Prostate gland (tissue), 2 donors: ENCODE results near the gene LINC00305. TPM values are rescaled to one million over a fixed set of nuclear protein-coding genes. Genes with fewer than 3 reads are reported as not detected.

Experiments used
- DNase-seq: peaks from one replicate; pipeline ENCODE4 v3.0.0-alpha.2; 2019; ENCODE audit warnings: low spot score
- H3K27ac ChIP-seq, 2 donors: fragments of 200-600 bp; sonication (generic); 2 replicates each; pipeline ENCODE4 v1.5.1; 2017 to 2019
- H3K27me3 ChIP-seq: fragments of 200-600 bp; sonication (generic); replicated peaks from 2 replicates; pipeline ENCODE4 v1.5.1; 2019; ENCODE audit not compliant: insufficient read depth
- H3K36me3 ChIP-seq, 2 donors: fragments of 200-600 bp; sonication (generic); 1 replicate in 1 of 2; 2 replicates in 1 of 2; pipeline versions ENCODE4 v1.5.1 to v1.8.1; 2017 to 2019
- H3K4me1 ChIP-seq: fragments of 200-600 bp; sonication (generic); replicated peaks from 2 replicates; pipeline ENCODE4 v1.5.1; 2019
- H3K4me3 ChIP-seq, 2 donors: fragments of 200-600 bp; sonication (generic); 2 replicates each; pipeline ENCODE4 v1.5.1; 2017 to 2019
- H3K9me3 ChIP-seq: fragments of 200-600 bp; sonication (generic); 2 replicates; pipeline ENCODE4 v1.5.1; 2017
- POLR2A ChIP-seq: fragments of 450-650 bp; IDR thresholded peaks from one replicate; pipeline ENCODE4 v1.6.1; 2016; ENCODE audit warnings: antibody characterized with exemption, mild to moderate bottlenecking
- POLR2AphosphoS5 ChIP-seq: sonication (generic); formaldehyde crosslinking; IDR thresholded peaks from one replicate; pipeline ENCODE4 v1.6.1; 2017; ENCODE audit warnings: antibody characterized with exemption
- WGBS: methylation state at CpG from one replicate; pipeline ENCODE4 v1.1.5; 2018; 5-methylcytosine and 5-hydroxymethylcytosine counted together
- intact Hi-C: fragments of 100-400 bp; cut with DNase I; formaldehyde crosslinking; loops from one replicate; pipeline ENCODE4 v1.14.2; 2022
- total RNA-seq, 2 donors: library from RNA; depleted of rRNA; stranded (reverse); fragments of >200 nt; gene quantifications; one replicate each; pipeline ENCODE4 v1.1.0, GENCODE V29; 2016
- TF ChIP-seq, protein P1 (sequence below), 4 experiments: fragments of 200-600 bp in 2 of 4; fragments of 450-650 bp in 2 of 4; sonication (generic) in 2 of 4; IDR thresholded peaks; 1 replicate in 3 of 4; 2 replicates in 1 of 4; pipeline ENCODE4 v1.5.1; 2016 to 2019; ENCODE audit warnings: antibody characterized with exemption in 4 of 4, mild to moderate bottlenecking in 2 of 4, moderate library complexity in 2 of 4

Gene LINC00305
- total RNA-seq, 2 donors from 2014 or later, result not detected

DNA sequence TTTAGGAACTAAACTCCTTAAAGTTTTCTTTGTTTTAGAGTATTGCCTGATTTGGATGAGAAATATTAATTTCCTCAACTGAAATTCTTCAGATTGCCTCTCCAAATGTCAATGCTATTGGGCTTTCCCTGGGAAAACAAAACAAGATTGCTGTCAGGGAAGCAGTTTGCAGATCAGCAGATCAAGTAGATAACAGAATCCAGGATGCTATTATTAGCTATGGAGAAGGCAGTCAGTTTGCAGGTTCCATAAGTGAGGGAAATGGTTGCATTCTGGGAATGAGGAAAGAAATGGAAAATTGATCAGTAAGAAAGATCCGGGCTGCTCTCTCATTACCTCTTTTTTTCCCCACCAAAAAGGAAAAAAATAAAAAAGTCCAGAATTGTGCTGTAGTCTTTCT, 11.0 kb downstream of the LINC00305 start:
- intact Hi-C loops, result no loop called here
- Histone ChIP-seq H3K27ac (no peak overlapping the region), H3K9me3 (no peaks in the 10 kb centered on the region), H3K36me3 (no peaks in the 10 kb centered on the region), H3K27me3 (no peaks in the 10 kb centered on the region), H3K4me1 (no peaks in the 10 kb centered on the region), H3K4me3 (no peak overlapping the region)
- no peak for TF ChIP-seq POLR2A
- no peak for TF ChIP-seq POLR2AphosphoS5
- TF ChIP-seq, protein P1, sequence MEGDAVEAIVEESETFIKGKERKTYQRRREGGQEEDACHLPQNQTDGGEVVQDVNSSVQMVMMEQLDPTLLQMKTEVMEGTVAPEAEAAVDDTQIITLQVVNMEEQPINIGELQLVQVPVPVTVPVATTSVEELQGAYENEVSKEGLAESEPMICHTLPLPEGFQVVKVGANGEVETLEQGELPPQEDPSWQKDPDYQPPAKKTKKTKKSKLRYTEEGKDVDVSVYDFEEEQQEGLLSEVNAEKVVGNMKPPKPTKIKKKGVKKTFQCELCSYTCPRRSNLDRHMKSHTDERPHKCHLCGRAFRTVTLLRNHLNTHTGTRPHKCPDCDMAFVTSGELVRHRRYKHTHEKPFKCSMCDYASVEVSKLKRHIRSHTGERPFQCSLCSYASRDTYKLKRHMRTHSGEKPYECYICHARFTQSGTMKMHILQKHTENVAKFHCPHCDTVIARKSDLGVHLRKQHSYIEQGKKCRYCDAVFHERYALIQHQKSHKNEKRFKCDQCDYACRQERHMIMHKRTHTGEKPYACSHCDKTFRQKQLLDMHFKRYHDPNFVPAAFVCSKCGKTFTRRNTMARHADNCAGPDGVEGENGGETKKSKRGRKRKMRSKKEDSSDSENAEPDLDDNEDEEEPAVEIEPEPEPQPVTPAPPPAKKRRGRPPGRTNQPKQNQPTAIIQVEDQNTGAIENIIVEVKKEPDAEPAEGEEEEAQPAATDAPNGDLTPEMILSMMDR (IDR thresholded peaks at IDR 0.05), result no peak
- WGBS, result 80% methylated on average over 1 of the region's 1 CpG
- no peak for DNase-seq

DNA sequence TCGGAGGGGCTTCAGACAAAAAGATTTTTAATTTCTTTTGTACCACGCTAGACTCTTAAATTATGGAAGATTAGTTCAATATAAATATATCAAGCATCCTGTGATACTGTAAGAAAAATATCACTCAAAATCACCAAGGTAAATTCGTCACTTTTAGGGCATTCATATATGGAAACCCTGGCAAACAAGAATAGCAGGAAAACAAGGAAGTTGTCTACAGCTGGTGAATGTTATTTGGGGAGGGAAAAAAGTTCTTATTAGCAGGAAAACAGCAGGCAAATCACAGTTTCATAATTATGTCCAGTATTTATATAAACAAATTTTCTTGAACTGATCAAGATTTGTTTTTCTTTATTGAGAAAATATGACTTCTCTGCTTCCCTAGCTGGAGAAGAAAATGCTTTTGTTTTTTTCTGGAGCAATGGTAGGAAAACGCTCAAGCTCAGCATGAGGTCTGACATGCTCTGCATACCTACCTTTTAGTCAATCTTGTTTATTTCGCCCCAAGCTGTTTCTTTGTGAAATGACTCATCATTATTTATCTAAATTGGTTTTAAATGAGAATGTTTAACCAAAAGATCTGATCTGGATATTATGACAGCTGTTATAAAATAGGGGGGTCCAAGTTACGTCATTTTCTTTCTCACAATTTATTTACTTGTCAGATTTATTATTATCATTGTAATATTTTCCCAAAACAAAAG, 14.7 kb downstream of the LINC00305 start:
- Histone ChIP-seq H3K4me1 (no peaks in the 10 kb centered on the region), H3K27me3 (no peaks in the 10 kb centered on the region), H3K4me3 (no peak overlapping the region), H3K36me3 (no peaks in the 10 kb centered on the region), H3K9me3 (no peaks in the 10 kb centered on the region), H3K27ac (no peak overlapping the region)
- TF ChIP-seq, protein P1 (IDR thresholded peaks at IDR 0.05), result no peak
- TF ChIP-seq POLR2AphosphoS5 (no peak), POLR2A (no peak)
- WGBS, result 72% methylated on average over 6 of the region's 6 CpGs
- intact Hi-C loops, result no loop called here
- DNase-seq, result no peak

DNA sequence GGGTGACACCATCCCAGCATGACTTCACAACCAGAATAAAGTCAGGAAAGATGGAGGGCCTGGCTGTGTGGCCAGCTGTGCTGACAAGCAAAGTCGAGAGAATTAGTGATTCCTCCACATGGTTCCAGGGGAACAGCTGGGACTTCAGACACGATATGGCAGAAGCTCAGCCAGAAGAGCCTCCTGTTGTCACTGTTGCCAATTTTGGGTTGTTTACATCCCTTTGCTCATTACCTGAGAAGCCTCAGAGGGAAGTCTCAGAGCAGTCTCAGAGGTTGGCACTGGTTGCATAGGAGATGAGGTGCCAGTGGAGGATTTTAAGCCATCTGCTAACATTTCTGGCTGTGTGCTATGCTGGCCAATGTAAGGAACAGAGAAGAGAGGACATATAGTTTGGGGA, 16.0 kb downstream of the LINC00305 start:
- Histone ChIP-seq H3K4me1 (no peaks in the 10 kb centered on the region), H3K27me3 (no peaks in the 10 kb centered on the region), H3K36me3 (no peaks in the 10 kb centered on the region), H3K27ac (no peak overlapping the region), H3K4me3 (no peak overlapping the region), H3K9me3 (no peaks in the 10 kb centered on the region)
- TF ChIP-seq POLR2AphosphoS5 (no peak), POLR2A (no peak)
- TF ChIP-seq, protein P1 (IDR thresholded peaks at IDR 0.05), result no peak
- WGBS, result 83% methylated on average over 2 of the region's 2 CpGs
- no peak for DNase-seq
- intact Hi-C loops, result no loop called here

DNA sequence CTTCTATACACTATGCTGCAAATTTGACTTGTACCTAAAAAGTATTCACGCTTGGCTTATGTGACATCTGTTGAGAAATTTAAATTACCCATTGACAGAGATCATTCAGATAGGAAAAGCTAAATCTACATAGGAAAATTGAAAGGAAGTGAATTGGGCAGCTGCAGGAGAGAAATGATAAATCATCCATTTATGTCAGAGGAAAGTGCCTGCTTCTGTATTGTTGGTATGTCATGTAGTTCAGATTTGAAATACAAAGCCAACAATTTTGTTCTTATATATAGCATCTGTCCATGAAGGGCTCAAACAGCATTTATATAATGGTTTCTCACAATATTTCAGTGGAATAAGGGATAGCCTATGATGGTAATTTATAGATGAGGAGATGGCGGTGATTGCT, 17.6 kb downstream of the LINC00305 start:
- WGBS, result 93% methylated on average over 2 of the region's 2 CpGs
- no peaks in the 10 kb centered on the region for H3K9me3 ChIP-seq
- TF ChIP-seq POLR2AphosphoS5 (no peak), POLR2A (no peak)
- TF ChIP-seq, protein P1 (IDR thresholded peaks at IDR 0.05), result no peak
- intact Hi-C loops, result no loop called here
- H3K4me1 ChIP-seq, result no peaks in the 10 kb centered on the region
- no peaks in the 10 kb centered on the region for H3K27me3 ChIP-seq
- no peak for DNase-seq
- no peak overlapping the region for H3K4me3 ChIP-seq
- H3K36me3 ChIP-seq, result no peaks in the 10 kb centered on the region
- H3K27ac ChIP-seq, result no peak overlapping the region

DNA sequence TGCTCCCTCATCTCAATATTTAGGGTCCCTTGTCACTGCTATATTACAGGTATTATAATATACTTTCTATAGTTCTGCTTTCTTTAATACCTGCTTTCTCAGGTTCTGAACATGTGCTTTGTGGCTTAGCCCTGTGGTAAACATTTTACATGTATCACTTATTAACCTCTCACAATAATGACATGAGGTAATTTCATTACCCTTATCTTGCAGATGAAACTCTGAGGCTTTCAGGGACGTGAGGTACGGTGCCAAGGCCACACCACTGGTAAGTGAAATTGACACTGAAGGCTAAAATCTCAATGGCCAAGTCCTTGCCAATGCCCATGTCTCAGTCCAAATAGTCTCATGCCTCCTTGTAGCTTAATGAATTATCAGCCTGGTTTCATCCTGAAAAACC, 21.7 kb downstream of the LINC00305 start:
- H3K27ac ChIP-seq, result no peak overlapping the region
- no peaks in the 10 kb centered on the region for H3K4me1 ChIP-seq
- 86% methylated on average over 2 of the region's 2 CpGs for WGBS
- no peaks in the 10 kb centered on the region for H3K9me3 ChIP-seq
- intact Hi-C loops, result no loop called here
- no peak overlapping the region for H3K4me3 ChIP-seq
- no peak for DNase-seq
- no peaks in the 10 kb centered on the region for H3K27me3 ChIP-seq
- TF ChIP-seq POLR2AphosphoS5 (no peak), POLR2A (no peak)
- TF ChIP-seq, protein P1 (IDR thresholded peaks at IDR 0.05), result no peak
- no peaks in the 10 kb centered on the region for H3K36me3 ChIP-seq
